Stimulated activated CD8-positive, alpha-beta memory T cell treated with anti-CD3 and anti-CD28 coated beads, Interleukin-4, amount 100 ng/mL, for 1 hour (primary cell): Measurements from ENCODE around the gene ZBTB43.

Experiments used
- DNase-seq, 2 donors: peaks; one replicate each; pipeline ENCODE4 v3.0.0-alpha.2; 2020; ENCODE audit warnings: low read depth in 2 of 2, low spot score in 1 of 2

The ZBTB43 gene

GRCh38 chr9:126827227-126827626, 22.4 kb downstream of the ZBTB43 start:
- DNase-seq, result no peak

- DNase-seq, result no peak
Observed at GRCh38 chr9:126829035-126829434, 24.2 kb downstream of the ZBTB43 start.

- DNase-seq, result no peak
Observed at GRCh38 chr9:126830827-126831226, 26.0 kb downstream of the ZBTB43 start.

- DNase-seq, result no peak
Observed at GRCh38 chr9:126832440-126832839, 27.6 kb downstream of the ZBTB43 start.

- no peak for DNase-seq
Observed at GRCh38 chr9:126833020-126833419, 28.2 kb downstream of the ZBTB43 start.

- DNase-seq, result no peak
Observed at GRCh38 chr9:126833710-126834345, 29.0 kb downstream of the ZBTB43 start.

GRCh38 chr9:126834672-126835071, 29.8 kb downstream of the ZBTB43 start:
- DNase-seq, result no peak

GRCh38 chr9:126836216-126836615, 31.4 kb downstream of the ZBTB43 start:
- DNase-seq, result no peak

- no peak for DNase-seq
Observed at GRCh38 chr9:126838055-126838811, 33.4 kb downstream of the ZBTB43 start.

GRCh38 chr9:126838895-126839294, 34.1 kb downstream of the ZBTB43 start:
- no peak for DNase-seq

- DNase-seq, result no peak
Observed at GRCh38 chr9:126839301-126839700, 34.5 kb downstream of the ZBTB43 start.

- no peak for DNase-seq
Observed at GRCh38 chr9:126842220-126842842, 37.5 kb downstream of the ZBTB43 start.

GRCh38 chr9:126842977-126843799, 38.3 kb downstream of the ZBTB43 start:
- no peak for DNase-seq

GRCh38 chr9:126844085-126844484, 39.2 kb downstream of the ZBTB43 start:
- no peak for DNase-seq

- no peak for DNase-seq
Observed at GRCh38 chr9:126847051-126847450, 42.2 kb downstream of the ZBTB43 start.

- DNase-seq, result no peak
Observed at GRCh38 chr9:126849591-126850225, 44.9 kb downstream of the ZBTB43 start.

GRCh38 chr9:126851286-126851880, 46.5 kb downstream of the ZBTB43 start:
- DNase-seq, result no peak

GRCh38 chr9:126852086-126852688, 47.3 kb downstream of the ZBTB43 start:
- DNase-seq, result no peak

GRCh38 chr9:126853667-126854066, 48.8 kb downstream of the ZBTB43 start:
- no peak for DNase-seq

GRCh38 chr9:126854734-126855133, 49.9 kb downstream of the ZBTB43 start:
- no peak for DNase-seq
